Tibial nerve (tissue), 4 donors: ENCODE measurements around the gene RPS14. TPM values are rescaled to one million over a fixed set of nuclear protein-coding genes. Genes with fewer than 3 reads are reported as not detected.

Experiments
- DNase-seq, 2 donors: peaks; one replicate each; pipeline ENCODE4 v3.0.0-alpha.2; 2019; ENCODE audit warnings: low spot score in 2 of 2
- H3K27ac ChIP-seq, 4 donors: fragments of 200-600 bp; sonication (generic) in 3 of 4; one replicate each; pipeline ENCODE4 v1.5.1; 2017 to 2019; ENCODE audit warnings: mild to moderate bottlenecking in 1 of 4
- H3K27me3 ChIP-seq, 2 donors: fragments of 200-600 bp; sonication (generic) in 1 of 2; one replicate each; pipeline versions ENCODE4 v1.5.1 to v1.6.0; 2017 to 2019
- H3K36me3 ChIP-seq, 3 donors: fragments of 200-600 bp; sonication (generic); one replicate each; pipeline ENCODE4 v1.5.1; 2018 to 2019
- H3K4me1 ChIP-seq, 4 donors: fragments of 200-600 bp; sonication (generic) in 3 of 4; one replicate each; pipeline ENCODE4 v1.5.1; 2017 to 2019
- H3K4me3 ChIP-seq, 4 donors: fragments of 200-600 bp; sonication (generic) in 3 of 4; one replicate each; pipeline ENCODE4 v1.5.1; 2017 to 2019; ENCODE audit warnings: mild to moderate bottlenecking in 1 of 4, moderate library complexity in 1 of 4
- H3K9me3 ChIP-seq, 4 donors: fragments of 200-600 bp; sonication (generic) in 3 of 4; one replicate each; pipeline ENCODE4 v1.5.1; 2017 to 2019
- EP300 ChIP-seq, 2 donors: sonication (generic); formaldehyde crosslinking; IDR thresholded peaks; one replicate each; pipeline ENCODE4 v1.6.1; 2017; ENCODE audit warnings: antibody characterized with exemption in 2 of 2, mild to moderate bottlenecking in 1 of 2
- POLR2A ChIP-seq, 2 donors: fragments of 450-650 bp; IDR thresholded peaks; one replicate each; pipeline ENCODE4 v1.6.1; 2017; ENCODE audit warnings: antibody characterized with exemption in 2 of 2, mild to moderate bottlenecking in 2 of 2, moderate library complexity in 2 of 2
- WGBS, 2 donors: methylation state at CpG; one replicate each; pipeline ENCODE4 v1.1.5; 2018; 5-methylcytosine and 5-hydroxymethylcytosine counted together
- total RNA-seq, 4 donors: library from RNA; depleted of rRNA; stranded (reverse); fragments of >200 nt; gene quantifications; one replicate each; pipeline ENCODE4 v1.1.0, GENCODE V29; 2016
- TF ChIP-seq, protein P1 (sequence below), 5 experiments: fragments of 200-600 bp in 3 of 5; fragments of 450-650 bp in 2 of 5; sonication (generic) in 3 of 5; IDR thresholded peaks; one replicate each; pipeline ENCODE4 v1.5.1; 2016 to 2019; ENCODE audit warnings: antibody characterized with exemption in 5 of 5, mild to moderate bottlenecking in 3 of 5, moderate library complexity in 2 of 5

The RPS14 gene
- total RNA-seq, 4 donors from 2014 or later = 2,328 to 3,623 (median 2,710) TPM

- Histone ChIP-seq H3K4me3 (no peak overlapping the region), H3K9me3 (no peaks in the 10 kb centered on the region), H3K27ac (peak overlapping the region in 2 of 4 donors; percentile 28 to 29), H3K4me1 (peaks cover 0 to 19% (median 3%) of the 10 kb centered on the region in 4 donors), H3K27me3 (no peaks in the 10 kb centered on the region), H3K36me3 (peaks cover 0 to 50% (median 23%) of the 10 kb centered on the region in 3 donors)
- WGBS, 2 donors = 80 to 83% methylated on average over 12 of the region's 12 CpGs
- no peak for DNase-seq
- TF ChIP-seq, protein P1, sequence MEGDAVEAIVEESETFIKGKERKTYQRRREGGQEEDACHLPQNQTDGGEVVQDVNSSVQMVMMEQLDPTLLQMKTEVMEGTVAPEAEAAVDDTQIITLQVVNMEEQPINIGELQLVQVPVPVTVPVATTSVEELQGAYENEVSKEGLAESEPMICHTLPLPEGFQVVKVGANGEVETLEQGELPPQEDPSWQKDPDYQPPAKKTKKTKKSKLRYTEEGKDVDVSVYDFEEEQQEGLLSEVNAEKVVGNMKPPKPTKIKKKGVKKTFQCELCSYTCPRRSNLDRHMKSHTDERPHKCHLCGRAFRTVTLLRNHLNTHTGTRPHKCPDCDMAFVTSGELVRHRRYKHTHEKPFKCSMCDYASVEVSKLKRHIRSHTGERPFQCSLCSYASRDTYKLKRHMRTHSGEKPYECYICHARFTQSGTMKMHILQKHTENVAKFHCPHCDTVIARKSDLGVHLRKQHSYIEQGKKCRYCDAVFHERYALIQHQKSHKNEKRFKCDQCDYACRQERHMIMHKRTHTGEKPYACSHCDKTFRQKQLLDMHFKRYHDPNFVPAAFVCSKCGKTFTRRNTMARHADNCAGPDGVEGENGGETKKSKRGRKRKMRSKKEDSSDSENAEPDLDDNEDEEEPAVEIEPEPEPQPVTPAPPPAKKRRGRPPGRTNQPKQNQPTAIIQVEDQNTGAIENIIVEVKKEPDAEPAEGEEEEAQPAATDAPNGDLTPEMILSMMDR (IDR thresholded peaks at IDR 0.05) = no peak
- TF ChIP-seq POLR2A (IDR thresholded peaks at IDR 0.05) (no peak), EP300 (IDR thresholded peaks at IDR 0.05) (no peak)
Observed at GRCh38 chr5:150440948-150441812, 8.4 kb downstream of the RPS14 start.

DNA sequence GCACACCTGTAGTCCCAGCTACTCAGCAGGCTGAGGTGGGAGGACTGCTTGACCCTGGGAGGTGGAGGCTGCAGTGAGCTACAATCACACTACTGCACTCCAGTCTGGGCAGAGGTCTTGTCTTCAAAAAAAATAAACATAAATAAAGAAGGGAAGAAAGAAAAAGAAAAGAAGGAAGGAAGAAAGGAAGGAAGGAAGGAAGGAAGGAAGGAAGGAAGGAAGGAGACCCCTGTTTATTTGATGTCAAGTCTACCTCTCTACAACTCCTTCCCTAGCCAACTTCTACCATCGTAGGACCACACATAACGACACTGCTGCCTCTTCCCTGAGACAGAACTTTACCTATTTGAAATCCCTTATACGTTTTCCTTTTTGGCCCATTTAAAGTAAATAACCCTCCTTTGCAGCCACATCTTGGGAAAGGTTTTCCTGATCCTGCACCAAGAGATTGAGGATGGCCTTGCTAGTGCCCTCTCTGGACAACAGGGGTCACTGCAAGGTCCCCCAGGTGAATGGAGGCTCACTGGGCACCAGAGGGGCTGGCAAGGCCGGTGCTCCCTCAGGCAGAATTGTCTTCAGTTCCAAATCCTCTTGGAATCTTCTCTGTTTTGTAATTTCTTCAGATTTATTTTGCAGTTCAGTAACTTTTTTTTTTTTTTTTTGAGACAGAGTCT is 10.5 kb downstream of the RPS14 start:
- no peak overlapping the region for H3K4me3 ChIP-seq
- H3K27ac ChIP-seq = no peak overlapping the region
- H3K36me3 ChIP-seq = peaks cover 0 to 29% (median 6%) of the 10 kb centered on the region in 3 donors
- DNase-seq = no peak
- TF ChIP-seq EP300 (IDR thresholded peaks at IDR 0.05) = no peak
- TF ChIP-seq POLR2A (IDR thresholded peaks at IDR 0.05) = no peak
- TF ChIP-seq, protein P1 (IDR thresholded peaks at IDR 0.05) = peak in 4 of 5 experiments; percentile 20 to 40 (median 22)
- WGBS, 2 donors = 51 to 55% methylated on average over 4 of the region's 4 CpGs
- H3K27me3 ChIP-seq = no peaks in the 10 kb centered on the region
- H3K9me3 ChIP-seq = no peaks in the 10 kb centered on the region
- peaks cover 0 to 10% (median 3%) of the 10 kb centered on the region in 4 donors for H3K4me1 ChIP-seq

DNA sequence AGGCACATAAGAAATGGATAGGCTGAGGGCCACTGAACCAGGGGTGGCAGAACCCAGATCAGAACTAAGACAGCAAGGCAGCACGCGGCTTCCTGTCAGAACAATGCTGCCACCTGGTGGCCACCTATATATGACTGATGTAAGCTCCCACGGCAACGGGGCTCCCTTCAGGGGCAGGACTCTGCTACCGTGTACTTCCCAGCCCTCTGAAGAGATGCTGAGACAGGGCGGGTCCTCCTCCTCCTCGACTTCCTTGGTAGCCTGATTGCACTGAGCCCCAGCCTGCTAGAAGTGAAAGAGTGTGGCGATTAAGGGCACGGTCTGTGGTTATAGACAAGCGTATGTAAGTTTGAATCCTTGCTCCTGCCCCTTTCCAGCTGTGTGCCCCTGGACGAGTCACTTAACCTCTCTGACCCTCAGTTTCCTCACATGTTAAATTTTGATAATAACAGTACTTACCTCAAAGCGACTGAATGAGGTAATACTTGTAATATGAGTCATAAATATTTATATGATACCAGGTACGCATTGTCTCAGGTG is 13.3 kb downstream of the RPS14 start:
- Histone ChIP-seq H3K27me3 (no peaks in the 10 kb centered on the region), H3K4me1 (peaks cover 0 to 6% (median 2%) of the 10 kb centered on the region in 4 donors), H3K9me3 (no peaks in the 10 kb centered on the region), H3K4me3 (no peak overlapping the region), H3K36me3 (peaks cover 0 to under 1% (median 0%) of the 10 kb centered on the region in 3 donors), H3K27ac (no peak overlapping the region)
- 17 to 18% methylated on average over 13 of the region's 13 CpGs for WGBS, 2 donors
- DNase-seq = peak; percentile 92 to 99
- no peak for TF ChIP-seq EP300 (IDR thresholded peaks at IDR 0.05)
- TF ChIP-seq, protein P1 (IDR thresholded peaks at IDR 0.05) = peak; percentile 77 to 92 (median 88)

GRCh38 chr5:150434464-150434863 is 15.1 kb downstream of the RPS14 start:
- peaks cover 0 to 6% (median 2%) of the 10 kb centered on the region in 4 donors for H3K4me1 ChIP-seq
- H3K9me3 ChIP-seq = no peaks in the 10 kb centered on the region
- no peaks in the 10 kb centered on the region for H3K36me3 ChIP-seq
- no peak overlapping the region for H3K27ac ChIP-seq
- no peaks in the 10 kb centered on the region for H3K27me3 ChIP-seq
- H3K4me3 ChIP-seq = no peak overlapping the region
- WGBS, 2 donors = 40 to 55% methylated on average over 4 of the region's 6 CpGs
- TF ChIP-seq EP300 (IDR thresholded peaks at IDR 0.05) (no peak), POLR2A (IDR thresholded peaks at IDR 0.05) (no peak)
- TF ChIP-seq, protein P1 (IDR thresholded peaks at IDR 0.05) = no peak
- DNase-seq = no peak
